Fibroblast of the aortic adventitia (primary cell): Measurements from ENCODE around the gene STAM. TPM values are rescaled to one million over a fixed set of nuclear protein-coding genes. Genes with fewer than 3 reads are reported as not detected.
"Not testable (repeated sequence)": the region's sequence is repeated elsewhere in the genome, so short reads cannot be mapped to it uniquely, and the experiment has no call there.

ENCODE experiments used
- DNase-seq: peaks from one replicate; pipeline ENCODE4 v3.0.0-alpha.2; 2010; ENCODE audit warnings: low read depth
- H3K4me3 ChIP-seq: 2 replicates; pipeline ENCODE4 v1.5.1; 2011; ENCODE audit warnings: low read depth, mild to moderate bottlenecking, control low read depth, low read length, moderate library complexity
- CTCF ChIP-seq: IDR thresholded peaks from 2 replicates; pipeline ENCODE4 v1.5.1; 2011; ENCODE audit warnings: mild to moderate bottlenecking, low read length, control low read depth, inconsistent platforms; ENCODE audit not compliant: insufficient read depth
- total RNA-seq: library from RNA; depleted of rRNA; stranded (reverse); fragments of >200 nt; gene quantifications from 2 replicates; pipeline ENCODE4 v1.2.3, GENCODE V29; 2012; ENCODE audit warnings: low replicate concordance

STAM gene
- total RNA-seq, 1 donor = 40.6 TPM

GRCh38 chr10:17626656-17627055, 17.3 kb upstream of the STAM start:
- no peak overlapping the region for H3K4me3 ChIP-seq
- TF ChIP-seq CTCF = no peak
- DNase-seq = no peak

GRCh38 chr10:17632590-17632989, 11.4 kb upstream of the STAM start:
- DNase-seq = not testable (repeated sequence)

GRCh38 chr10:17633353-17633752, 10.6 kb upstream of the STAM start:
- no peak for DNase-seq
- H3K4me3 ChIP-seq = no peak overlapping the region
- no peak for TF ChIP-seq CTCF

More at GRCh38 chr10:17632590-17632989, 11.4 kb upstream of the STAM start:
- H3K4me3 ChIP-seq = not testable (repeated sequence)

GRCh38 chr10:17637869-17638268, 6.1 kb upstream of the STAM start:
- no peak overlapping the region for H3K4me3 ChIP-seq
- TF ChIP-seq CTCF = no peak
- no peak for DNase-seq

GRCh38 chr10:17640331-17640816, 3.6 kb upstream of the STAM start:
- no peak overlapping the region for H3K4me3 ChIP-seq
- DNase-seq = no peak
- no peak for TF ChIP-seq CTCF

- peak overlapping the region; percentile 84 for H3K4me3 ChIP-seq
- no peak for DNase-seq
- TF ChIP-seq CTCF = no peak
Observed at GRCh38 chr10:17643339-17643754, 604 bp upstream of the STAM start.

GRCh38 chr10:17644485-17644943, 563 bp downstream of the STAM start:
- no peak for TF ChIP-seq CTCF
- DNase-seq = peak; percentile 51
- H3K4me3 ChIP-seq = peak overlapping the region; percentile 84
